Gastroesophageal sphincter (tissue), 3 donors: Measurements from ENCODE around the gene NR2E1.

Experiments
- CTCF ChIP-seq, 4 experiments: fragments of 200-600 bp in 2 of 4; fragments of 450-650 bp in 2 of 4; sonication (generic) in 1 of 4; IDR thresholded peaks; one replicate each; pipeline ENCODE4 v1.5.1; 2017 to 2019; ENCODE audit warnings: antibody characterized with exemption in 4 of 4, mild to moderate bottlenecking in 2 of 4, moderate library complexity in 2 of 4
- POLR2A ChIP-seq, 2 donors: fragments of 450-650 bp; IDR thresholded peaks; one replicate each; pipeline ENCODE4 v1.6.1; 2017; ENCODE audit warnings: antibody characterized with exemption in 2 of 2, mild to moderate bottlenecking in 2 of 2, moderate library complexity in 1 of 2

GRCh38 chr6:108238322-108238721, 72.5 kb downstream of the NR2E1 start:
- no peak for TF ChIP-seq CTCF (IDR thresholded peaks at IDR 0.05)
- TF ChIP-seq POLR2A (IDR thresholded peaks at IDR 0.05), result no peak
